DOHH2 (cell line): ENCODE measurements around the gene COA6.

Source experiments
- CTCF ChIP-seq: fragments of 200-600 bp; sonication (generic); IDR thresholded peaks from one replicate; pipeline ENCODE4 v1.5.1; 2014; ENCODE audit warnings: antibody characterized with exemption, mild to moderate bottlenecking, low read depth, low read length; ENCODE audit not compliant: poor library complexity, severe bottlenecking
- EZH2phosphoT487 ChIP-seq: fragments of 200-600 bp; sonication (generic); IDR thresholded peaks from 2 replicates; pipeline ENCODE4 v1.6.1; 2017; ENCODE audit warnings: borderline replicate concordance, mild to moderate bottlenecking, antibody characterized with exemption, low read length, moderate library complexity, mixed read lengths

- no peak for TF ChIP-seq CTCF
- TF ChIP-seq EZH2phosphoT487 = no peak
These were observed 24.3 kb upstream of the COA6 start for GRCh38 chr1:234348964-234349363.
